Measurements from ENCODE around the gene HRAS.
"Not testable (repeated sequence)": the region's sequence is repeated elsewhere in the genome, so short reads cannot be mapped to it uniquely, and the experiment has no call there.

HRAS gene

DNA sequence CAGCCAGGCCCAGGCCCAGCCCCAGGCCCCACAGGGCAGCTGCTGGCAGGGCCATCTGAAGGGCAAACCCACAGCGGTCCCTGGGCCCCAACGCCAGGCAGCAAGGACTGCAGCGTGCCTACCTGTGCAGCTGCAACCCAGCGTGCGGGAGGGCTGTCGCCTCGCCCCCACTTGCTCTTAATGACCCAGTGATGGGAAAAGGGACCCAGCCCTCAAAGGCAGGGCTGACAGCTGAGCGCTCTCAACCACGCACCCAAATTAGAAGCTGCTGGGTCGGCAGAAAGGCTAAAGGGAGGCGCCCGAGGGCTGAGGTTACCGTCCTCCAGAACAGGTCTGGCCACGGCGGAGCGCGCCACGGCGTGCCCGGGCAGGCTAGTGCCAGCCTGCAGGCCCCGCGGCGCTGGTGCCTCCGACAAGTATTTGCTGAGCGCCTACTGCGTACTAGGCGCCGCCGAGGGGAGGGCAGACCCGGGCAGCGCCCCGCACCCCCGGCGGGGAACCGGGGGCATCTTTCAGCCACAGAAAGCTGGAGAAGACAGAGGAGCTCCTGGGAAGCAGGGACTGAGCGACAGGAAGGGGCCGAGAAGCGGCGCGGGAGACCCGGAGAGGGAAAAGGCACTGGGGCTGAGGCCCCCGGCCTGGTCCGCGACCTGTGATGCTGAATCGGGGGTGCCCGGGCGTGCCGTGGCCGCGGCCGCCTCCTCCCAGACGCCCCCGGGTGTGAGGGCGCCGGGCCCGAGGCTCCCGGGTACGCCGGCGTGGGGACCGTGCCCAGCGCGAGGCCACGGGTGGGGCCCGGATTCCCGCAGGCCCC lies 773 bp downstream of the HRAS start:
- DNase-seq (ENCODE audit: low read depth in 2 of 3, low spot score in 1 of 3): no peak

- no peak for DNase-seq (ENCODE audit: low read depth in 2 of 3, low spot score in 1 of 3)
Observed at GRCh38 chr11:533586-534395, 1.6 kb downstream of the HRAS start.

- DNase-seq (ENCODE audit: low read depth in 2 of 3, low spot score in 1 of 3): no peak
Observed at GRCh38 chr11:532986-533585, 2.3 kb downstream of the HRAS start.

GRCh38 chr11:532527-532985 lies 2.8 kb downstream of the HRAS start:
- DNase-seq (ENCODE audit: low read depth in 2 of 3, low spot score in 1 of 3): no peak

DNA sequence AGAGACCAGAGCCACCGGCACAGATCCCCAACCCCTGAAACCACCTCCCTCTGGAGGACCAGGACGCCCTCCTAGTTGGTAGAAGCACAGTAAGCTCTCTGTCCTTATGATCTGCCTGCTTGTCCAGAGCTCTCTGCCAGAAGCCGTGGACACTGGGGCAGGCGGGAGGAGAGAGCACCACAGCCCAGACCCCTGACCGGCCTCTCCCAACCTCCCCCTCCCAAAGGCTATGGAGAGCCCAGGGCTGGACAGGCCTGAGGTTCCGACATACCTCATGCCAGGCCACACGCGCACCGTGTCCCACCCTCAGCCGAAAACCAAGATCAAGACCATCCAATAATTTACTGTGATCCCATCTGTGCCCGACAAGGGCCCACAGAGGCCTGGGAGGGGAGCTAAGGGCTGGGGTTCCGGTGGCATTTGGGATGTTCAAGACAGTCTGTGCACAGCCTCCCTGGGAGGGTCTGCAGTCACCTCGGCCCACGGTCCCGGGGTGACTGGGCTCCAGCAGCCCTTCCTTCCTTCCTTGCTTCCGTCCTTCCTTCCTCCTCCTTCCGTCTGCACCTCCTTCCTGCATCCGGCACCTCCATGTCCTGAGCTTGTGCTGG lies 3.4 kb downstream of the HRAS start:
- no peak for DNase-seq (ENCODE audit: low read depth in 2 of 3, low spot score in 1 of 3)

DNA sequence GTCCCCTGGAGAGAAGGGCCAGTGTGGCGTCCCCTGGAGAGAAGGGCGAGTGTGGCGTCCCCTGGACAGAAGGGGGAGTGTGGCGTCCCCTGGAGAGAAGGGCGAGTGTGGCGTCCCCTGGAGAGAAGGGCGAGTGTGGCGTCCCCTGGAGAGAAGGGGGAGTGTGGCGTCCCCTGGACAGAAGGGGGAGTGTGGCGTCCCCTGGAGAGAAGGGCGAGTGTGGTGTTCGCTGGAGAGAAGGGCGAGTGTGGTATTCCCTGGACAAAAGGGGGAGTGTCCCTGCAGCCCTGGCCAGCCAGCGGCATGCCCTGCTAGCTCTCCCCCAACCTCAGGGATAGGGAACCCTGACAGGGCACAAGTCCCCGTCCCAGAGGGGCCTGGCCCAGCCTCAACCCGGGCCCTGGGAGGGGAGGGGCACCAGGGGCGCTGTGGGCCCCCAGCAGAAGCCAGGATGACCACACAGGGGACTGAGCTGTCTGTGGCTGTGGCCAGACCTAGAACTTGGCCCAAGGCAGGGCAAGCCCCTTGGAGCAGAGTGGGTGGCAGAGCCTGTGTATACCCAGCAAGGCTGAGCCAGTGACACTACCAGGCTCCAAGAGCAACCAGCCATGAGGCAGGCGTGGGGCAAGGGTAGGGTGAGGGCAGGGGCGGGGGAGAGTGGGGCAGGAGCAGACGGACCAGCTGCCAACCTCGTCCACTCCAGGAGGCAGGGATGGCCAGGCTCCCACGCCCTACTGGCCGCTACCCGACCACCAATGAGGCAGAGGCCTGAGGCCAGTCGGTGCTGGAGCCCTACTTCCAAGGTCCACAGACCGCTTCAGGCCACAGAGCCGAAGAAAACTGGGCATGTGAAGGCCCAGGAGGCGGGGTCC lies 4.2 kb downstream of the HRAS start:
- DNase-seq (ENCODE audit: low read depth in 2 of 3, low spot score in 1 of 3): no peak

DNA sequence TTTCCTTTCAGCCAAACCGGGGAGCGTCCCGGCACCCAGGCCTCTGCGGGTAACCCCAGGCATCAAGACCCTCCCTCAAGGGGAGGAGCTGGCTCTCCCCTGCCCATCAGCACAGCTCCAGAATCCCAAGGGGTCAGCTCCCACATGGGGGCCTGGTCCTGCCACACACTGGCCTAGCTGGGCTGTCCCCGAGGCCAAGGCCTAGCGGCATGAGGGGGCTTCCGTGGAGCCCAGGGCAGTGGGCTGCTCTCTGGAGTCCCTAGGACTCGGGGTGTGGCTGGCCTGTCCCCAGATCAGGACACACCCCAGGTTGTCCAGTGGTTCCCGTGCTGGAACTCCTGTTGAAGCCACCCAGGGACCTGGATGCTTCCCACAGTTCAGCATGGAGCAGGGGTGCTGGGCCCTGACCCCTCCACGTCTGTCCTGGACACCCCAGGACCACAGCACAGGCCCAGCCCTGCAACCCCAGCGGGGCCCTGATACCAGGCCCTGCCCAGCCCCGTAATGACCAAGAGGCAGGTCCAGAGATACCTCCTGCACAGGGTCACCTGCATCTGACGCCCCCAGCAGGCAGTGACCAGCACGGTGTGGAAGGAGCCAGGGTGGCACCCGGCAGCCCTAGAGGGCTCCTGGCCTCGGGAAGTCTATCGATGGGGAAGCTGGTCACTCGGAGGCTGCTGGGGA lies 5.5 kb downstream of the HRAS start:
- DNase-seq (ENCODE audit: low read depth in 2 of 3, low spot score in 1 of 3): no peak

DNA sequence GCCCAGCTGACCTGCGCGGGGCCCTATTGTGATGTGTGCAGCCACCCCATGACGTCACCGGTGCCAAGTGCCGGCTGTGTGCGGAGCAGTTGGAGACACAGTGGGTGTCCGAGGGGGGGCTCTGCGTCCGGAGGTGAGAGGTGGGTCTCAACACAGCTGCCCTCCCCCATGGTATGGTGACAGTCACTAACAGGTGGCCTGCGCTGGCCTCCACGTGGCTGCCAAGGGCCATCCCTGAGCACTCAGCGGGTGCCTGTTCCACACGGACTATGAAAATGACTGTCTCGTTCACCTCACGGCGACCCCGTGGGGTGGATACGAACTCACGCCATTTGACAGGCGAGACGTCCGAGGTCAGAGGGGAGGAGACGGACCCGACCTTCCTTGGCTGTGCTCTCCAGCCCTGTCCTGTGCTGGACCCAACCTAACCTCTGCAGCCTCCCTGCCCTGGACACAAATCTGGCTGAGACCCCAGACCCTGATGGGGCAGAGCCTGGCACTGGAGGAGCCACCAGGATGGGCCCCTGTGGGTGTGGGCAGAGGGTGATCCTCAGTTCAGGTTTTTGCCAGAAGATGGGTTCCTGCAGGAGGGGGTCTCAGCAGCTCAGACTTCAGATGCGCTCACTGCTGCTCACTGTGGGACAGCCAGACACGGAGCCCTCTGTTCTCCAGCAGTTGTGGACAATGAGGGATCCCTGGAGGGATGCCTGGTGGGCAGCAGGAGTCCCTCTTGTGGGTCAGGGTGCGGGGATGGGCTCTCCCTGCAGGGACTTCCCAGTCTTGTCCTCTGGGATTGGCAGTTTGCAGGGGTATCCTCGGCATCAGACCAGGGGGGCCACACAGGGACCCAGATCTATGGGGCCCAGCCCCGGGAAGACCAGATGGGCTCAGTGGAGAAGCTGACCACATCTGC lies 6.3 kb downstream of the HRAS start:
- no peak for DNase-seq (ENCODE audit: low read depth in 2 of 3, low spot score in 1 of 3)

DNA sequence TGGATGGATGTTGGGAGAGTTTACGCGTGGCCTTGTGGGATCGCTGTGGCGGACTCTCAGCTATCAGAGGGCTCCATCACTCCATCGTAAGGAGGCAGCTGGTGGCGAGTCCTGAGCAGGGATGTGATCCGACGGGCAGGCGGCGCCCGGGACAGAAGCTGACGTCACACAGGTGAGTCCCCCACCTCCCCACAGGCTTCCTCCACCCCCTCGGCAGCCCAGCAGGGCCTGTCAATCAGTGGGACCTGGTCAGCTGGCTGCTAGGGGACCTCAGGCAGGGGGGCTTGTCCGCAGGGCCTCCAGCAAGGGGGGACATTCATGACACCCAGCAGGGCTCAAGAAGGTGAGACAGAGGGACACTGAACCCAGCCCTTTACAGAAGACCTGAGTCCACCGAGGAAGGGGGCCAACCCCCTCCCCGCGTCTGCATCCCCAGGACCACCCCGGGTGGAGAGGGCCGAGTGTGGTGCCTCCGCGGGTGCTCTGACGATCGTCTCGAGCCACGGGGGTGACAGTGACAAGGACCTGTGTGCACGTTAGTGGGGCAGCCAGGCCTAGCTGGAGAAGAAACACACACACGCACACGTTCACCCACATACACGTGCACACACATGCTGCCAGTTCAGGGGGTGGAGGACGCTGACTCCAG lies 7.1 kb downstream of the HRAS start:
- DNase-seq (ENCODE audit: low read depth in 2 of 3, low spot score in 1 of 3): no peak

- no peak for DNase-seq (ENCODE audit: low read depth in 2 of 3, low spot score in 1 of 3)
Observed at GRCh38 chr11:526192-526591, 9.2 kb downstream of the HRAS start.

DNA sequence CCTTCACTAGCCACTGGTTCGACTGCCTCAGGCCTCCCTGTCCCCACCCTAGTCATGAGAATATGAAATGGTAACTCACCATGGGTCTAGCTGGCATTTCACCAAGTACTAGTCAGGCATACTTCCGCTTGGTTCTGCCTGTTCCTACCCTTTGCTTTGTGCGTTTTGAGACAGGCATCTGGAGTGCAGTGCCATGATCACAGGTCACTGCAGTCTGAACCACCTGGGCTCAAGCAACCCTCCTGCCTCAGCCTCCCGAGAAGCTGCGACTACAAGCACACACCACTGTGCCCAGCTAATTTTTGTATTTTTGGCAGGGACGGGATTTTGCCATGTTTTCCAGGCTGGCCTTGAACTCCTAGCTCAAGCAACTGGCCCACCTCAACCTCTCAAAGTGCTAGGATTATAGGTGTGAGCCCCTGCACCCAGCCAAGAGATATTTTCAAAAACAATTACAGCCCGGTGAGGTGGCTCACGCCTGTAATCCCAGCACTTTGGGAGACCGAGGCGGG lies 14.1 kb downstream of the HRAS start:
- no peak for DNase-seq (ENCODE audit: low read depth in 2 of 3, low spot score in 1 of 3)

- DNase-seq (ENCODE audit: low read depth in 2 of 3, low spot score in 1 of 3): no peak
Observed at GRCh38 chr11:520428-521176, 14.8 kb downstream of the HRAS start.

GRCh38 chr11:518463-519202 lies 16.7 kb downstream of the HRAS start:
- peak; percentile 80 to 88 (median 81) for DNase-seq (ENCODE audit: low read depth in 2 of 3, low spot score in 1 of 3)

GRCh38 chr11:516918-517685 lies 18.3 kb downstream of the HRAS start:
- DNase-seq (ENCODE audit: low read depth in 2 of 3, low spot score in 1 of 3): not testable (repeated sequence)

DNA sequence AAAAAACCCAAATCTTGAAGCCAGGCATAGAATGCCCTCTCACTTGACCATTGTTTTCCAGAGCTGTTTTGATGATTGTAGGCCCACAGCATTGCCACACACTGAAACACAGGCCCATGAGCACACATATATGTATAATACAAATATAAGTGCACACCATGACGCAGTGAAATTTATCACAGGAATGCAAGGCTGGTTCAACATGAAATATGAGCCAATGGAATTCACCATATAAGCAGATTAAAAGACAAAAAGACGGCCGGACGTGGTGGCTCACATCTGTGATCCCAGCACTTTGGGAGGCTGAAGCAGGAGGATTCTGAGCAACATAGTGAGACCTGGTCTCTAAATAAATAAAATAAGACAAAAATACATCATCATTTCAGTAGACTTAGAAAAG lies 19.0 kb downstream of the HRAS start:
- no peak for DNase-seq (ENCODE audit: low read depth in 2 of 3, low spot score in 1 of 3)

DNA sequence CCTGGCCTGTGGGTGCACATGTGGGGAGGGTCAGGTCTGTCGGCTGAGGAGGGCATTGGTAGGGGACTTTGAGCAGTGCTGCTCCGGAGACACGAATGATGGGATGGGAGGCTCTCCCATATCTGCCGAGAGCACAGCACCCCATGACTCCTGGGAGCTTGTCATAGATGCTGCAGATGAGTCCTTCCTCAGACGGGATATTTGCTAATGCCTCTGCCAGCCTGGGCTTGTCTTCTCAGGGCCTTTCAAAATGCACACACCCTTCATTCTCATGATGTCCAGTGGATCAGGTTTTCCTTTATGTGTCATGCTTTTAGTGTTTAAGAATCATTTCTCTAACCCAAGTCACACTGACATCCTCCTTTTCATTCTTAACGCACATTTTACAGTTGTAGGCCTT lies 20.2 kb downstream of the HRAS start:
- DNase-seq (ENCODE audit: low read depth in 2 of 3, low spot score in 1 of 3): no peak
